ENCODE data around the gene UBR3. TPM values are rescaled to one million over a fixed set of nuclear protein-coding genes. Genes with fewer than 3 reads are reported as not detected.

The UBR3 gene
- total RNA-seq, 1 experiment from 2014 or later = 16.4 TPM

- TF ChIP-seq USF1 (CRISPR knock-in tag; IDR thresholded peaks at IDR 0.05) (no peak), GABPB1 (CRISPR knock-in tag; IDR thresholded peaks at IDR 0.05) (no peak), ZNF423 (CRISPR knock-in tag; IDR thresholded peaks at IDR 0.05) (no peak)
- TF ChIP-seq, protein P1, sequence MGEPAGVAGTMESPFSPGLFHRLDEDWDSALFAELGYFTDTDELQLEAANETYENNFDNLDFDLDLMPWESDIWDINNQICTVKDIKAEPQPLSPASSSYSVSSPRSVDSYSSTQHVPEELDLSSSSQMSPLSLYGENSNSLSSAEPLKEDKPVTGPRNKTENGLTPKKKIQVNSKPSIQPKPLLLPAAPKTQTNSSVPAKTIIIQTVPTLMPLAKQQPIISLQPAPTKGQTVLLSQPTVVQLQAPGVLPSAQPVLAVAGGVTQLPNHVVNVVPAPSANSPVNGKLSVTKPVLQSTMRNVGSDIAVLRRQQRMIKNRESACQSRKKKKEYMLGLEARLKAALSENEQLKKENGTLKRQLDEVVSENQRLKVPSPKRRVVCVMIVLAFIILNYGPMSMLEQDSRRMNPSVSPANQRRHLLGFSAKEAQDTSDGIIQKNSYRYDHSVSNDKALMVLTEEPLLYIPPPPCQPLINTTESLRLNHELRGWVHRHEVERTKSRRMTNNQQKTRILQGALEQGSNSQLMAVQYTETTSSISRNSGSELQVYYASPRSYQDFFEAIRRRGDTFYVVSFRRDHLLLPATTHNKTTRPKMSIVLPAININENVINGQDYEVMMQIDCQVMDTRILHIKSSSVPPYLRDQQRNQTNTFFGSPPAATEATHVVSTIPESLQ (CRISPR knock-in tag; IDR thresholded peaks at IDR 0.05) = no peak
Observed at GRCh38 chr2:170025223-170025622, 198.0 kb downstream of the UBR3 start (continued).

GRCh38 chr2:170026361-170026760, 199.1 kb downstream of the UBR3 start:
- ChIA-PET CTCF (no interaction called here), POLR2A (no interaction called here)
- no peak for DNase-seq (ENCODE audit: low spot score)
- Mint-ChIP-seq H3K27ac (no peak overlapping the region), H3K4me3 (no peak overlapping the region), H3K9me3 (peaks cover 13% of the 10 kb centered on the region), H3K27me3 (ENCODE audit: low read depth) (no peaks in the 10 kb centered on the region), H3K4me1 (peaks cover 25% of the 10 kb centered on the region), H3K36me3 (peaks cover 19% of the 10 kb centered on the region)
- no peak for ATAC-seq
- no peak for TF ChIP-seq AFF4 (CRISPR knock-in tag; IDR thresholded peaks at IDR 0.05; ENCODE audit: borderline replicate concordance)

- ChIA-PET POLR2A (no interaction called here), CTCF (no interaction called here)
- Mint-ChIP-seq H3K27ac (peak overlapping the region; percentile 33; the same call in 1 of the 2 replicates), H3K27me3 (ENCODE audit: low read depth) (no peaks in the 10 kb centered on the region), H3K4me3 (no peak overlapping the region), H3K9me3 (peaks cover 20% of the 10 kb centered on the region), H3K4me1 (peaks cover 25% of the 10 kb centered on the region), H3K36me3 (peaks cover 24% of the 10 kb centered on the region)
- ATAC-seq (no peak), DNase-seq (ENCODE audit: low spot score) (no peak)
- TF ChIP-seq ZBTB43 (CRISPR knock-in tag; IDR thresholded peaks at IDR 0.05) = no peak
- TF ChIP-seq JAZF1 (CRISPR knock-in tag; IDR thresholded peaks at IDR 0.05) = no peak
- TF ChIP-seq STAT6 (CRISPR knock-in tag; conservative IDR thresholded peaks at IDR 0.05; ENCODE audit: low read depth) = no peak
- TF ChIP-seq PRDM15 (CRISPR knock-in tag; IDR thresholded peaks at IDR 0.05) = no peak
- no peak for TF ChIP-seq USF2 (CRISPR knock-in tag; IDR thresholded peaks at IDR 0.05)
- TF ChIP-seq NR3C1 (CRISPR knock-in tag; conservative IDR thresholded peaks at IDR 0.05; ENCODE audit: low read depth) = no peak
- TF ChIP-seq, protein P2, sequence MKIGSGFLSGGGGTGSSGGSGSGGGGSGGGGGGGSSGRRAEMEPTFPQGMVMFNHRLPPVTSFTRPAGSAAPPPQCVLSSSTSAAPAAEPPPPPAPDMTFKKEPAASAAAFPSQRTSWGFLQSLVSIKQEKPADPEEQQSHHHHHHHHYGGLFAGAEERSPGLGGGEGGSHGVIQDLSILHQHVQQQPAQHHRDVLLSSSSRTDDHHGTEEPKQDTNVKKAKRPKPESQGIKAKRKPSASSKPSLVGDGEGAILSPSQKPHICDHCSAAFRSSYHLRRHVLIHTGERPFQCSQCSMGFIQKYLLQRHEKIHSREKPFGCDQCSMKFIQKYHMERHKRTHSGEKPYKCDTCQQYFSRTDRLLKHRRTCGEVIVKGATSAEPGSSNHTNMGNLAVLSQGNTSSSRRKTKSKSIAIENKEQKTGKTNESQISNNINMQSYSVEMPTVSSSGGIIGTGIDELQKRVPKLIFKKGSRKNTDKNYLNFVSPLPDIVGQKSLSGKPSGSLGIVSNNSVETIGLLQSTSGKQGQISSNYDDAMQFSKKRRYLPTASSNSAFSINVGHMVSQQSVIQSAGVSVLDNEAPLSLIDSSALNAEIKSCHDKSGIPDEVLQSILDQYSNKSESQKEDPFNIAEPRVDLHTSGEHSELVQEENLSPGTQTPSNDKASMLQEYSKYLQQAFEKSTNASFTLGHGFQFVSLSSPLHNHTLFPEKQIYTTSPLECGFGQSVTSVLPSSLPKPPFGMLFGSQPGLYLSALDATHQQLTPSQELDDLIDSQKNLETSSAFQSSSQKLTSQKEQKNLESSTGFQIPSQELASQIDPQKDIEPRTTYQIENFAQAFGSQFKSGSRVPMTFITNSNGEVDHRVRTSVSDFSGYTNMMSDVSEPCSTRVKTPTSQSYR (CRISPR knock-in tag; IDR thresholded peaks at IDR 0.05) = no peak
- no peak for TF ChIP-seq NR2C2 (CRISPR knock-in tag; IDR thresholded peaks at IDR 0.05)
- no peak for TF ChIP-seq GTF2I (CRISPR knock-in tag; conservative IDR thresholded peaks at IDR 0.05)
Observed at GRCh38 chr2:170029551-170029950, 202.3 kb downstream of the UBR3 start.

All from WTC11 (cell line).